HG03432 (cell line): ENCODE data around the gene VSTM1.
"Not testable (repeated sequence)": the region's sequence is repeated elsewhere in the genome, so short reads cannot be mapped to it uniquely, and the experiment has no call there.

Experiments
- ATAC-seq: cut with Tn5 transposase; IDR thresholded peaks from one replicate; pipeline ENCODE4 v1.9.1; 2021; ENCODE audit warnings: mild to moderate bottlenecking, moderate library complexity; ENCODE audit not compliant: unreplicated experiment

Gene VSTM1

GRCh38 chr19:54074851-54075250, 11.2 kb upstream of the VSTM1 start:
- ATAC-seq: no peak

GRCh38 chr19:54073829-54074228, 10.1 kb upstream of the VSTM1 start:
- no peak for ATAC-seq

DNA sequence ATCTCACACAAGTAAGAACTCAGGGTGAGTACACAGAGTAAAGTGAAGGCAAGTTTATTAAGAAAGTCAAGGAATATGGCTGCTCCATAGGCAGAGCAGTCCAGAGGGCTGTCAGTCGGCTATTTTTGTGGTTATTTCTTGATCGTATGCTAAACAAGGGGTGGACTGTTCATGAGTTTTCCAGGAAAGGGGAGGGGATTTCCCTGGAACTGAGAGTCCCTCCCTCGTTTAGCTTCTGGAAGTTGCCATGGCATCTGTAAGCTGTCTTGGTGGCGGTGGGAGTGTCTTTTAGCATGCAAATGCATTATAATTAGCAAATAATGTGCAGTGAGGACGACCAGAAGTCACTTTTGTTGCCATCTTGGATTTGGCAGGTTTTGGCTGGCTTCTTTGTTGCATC, 5.8 kb upstream of the VSTM1 start:
- ATAC-seq: no peak

GRCh38 chr19:54062643-54063042, 1.1 kb downstream of the VSTM1 start:
- no peak for ATAC-seq

DNA sequence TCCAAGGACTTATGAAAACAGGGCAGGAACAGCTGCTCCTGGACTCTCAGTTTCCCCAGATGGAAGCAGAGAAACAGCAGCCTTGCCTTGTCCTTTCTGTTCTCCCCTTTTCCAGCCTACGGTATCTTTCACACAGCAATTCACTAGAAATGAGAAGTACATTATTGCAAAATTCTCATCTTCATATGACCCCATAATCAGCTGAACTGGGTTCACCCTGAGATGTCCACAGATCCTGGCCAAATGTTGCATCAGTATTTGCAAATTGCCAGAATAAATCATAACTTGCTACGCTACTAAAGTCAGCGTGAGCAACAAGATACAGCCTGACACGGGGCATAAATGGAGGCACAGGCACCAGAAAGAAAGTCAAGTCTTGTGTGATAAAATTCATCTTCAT, 16.1 kb downstream of the VSTM1 start:
- ATAC-seq: no peak

GRCh38 chr19:54045771-54046170, 17.9 kb downstream of the VSTM1 start:
- ATAC-seq: no peak

- no peak for ATAC-seq
Observed at GRCh38 chr19:54042989-54043388, 20.7 kb downstream of the VSTM1 start.

GRCh38 chr19:54041969-54042606, 21.6 kb downstream of the VSTM1 start:
- no peak for ATAC-seq

- ATAC-seq: no peak
Observed at GRCh38 chr19:54040003-54040402, 23.7 kb downstream of the VSTM1 start.

GRCh38 chr19:54036542-54036941, 27.2 kb downstream of the VSTM1 start:
- ATAC-seq: not testable (repeated sequence)

GRCh38 chr19:54035215-54036178, 28.2 kb downstream of the VSTM1 start:
- ATAC-seq: no peak

DNA sequence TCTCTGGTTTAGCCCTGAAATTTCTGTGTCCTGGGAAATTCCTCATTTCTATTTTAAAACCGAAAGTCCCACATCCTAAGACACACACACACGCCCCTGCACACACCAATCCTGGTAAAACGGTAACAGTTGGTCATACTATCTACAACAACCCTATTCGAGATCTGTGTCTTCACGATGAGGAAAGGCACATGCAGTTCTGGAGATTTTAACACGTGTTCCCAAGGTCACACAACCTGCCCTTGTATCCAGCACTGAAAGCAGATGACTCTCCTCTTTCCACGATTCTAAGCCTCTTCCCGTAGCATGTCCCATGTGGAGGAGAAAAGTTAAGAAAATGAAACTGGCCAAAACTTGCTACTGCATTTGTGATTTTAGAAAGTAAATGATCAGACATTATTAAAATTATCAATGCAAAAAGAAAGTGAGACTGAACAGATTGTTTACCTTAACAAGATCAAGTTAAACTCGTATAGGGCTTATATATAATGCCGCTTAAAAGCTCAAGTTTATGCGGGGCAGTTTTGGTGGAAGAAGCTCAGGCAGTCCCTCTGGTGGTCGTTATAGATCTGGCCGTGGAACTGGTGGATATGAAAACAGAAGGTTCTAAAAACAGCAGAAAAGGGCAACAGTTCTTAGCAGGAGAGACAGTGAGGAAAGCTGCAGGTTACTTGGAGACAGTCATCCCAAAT, 32.7 kb downstream of the VSTM1 start:
- no peak for ATAC-seq

DNA sequence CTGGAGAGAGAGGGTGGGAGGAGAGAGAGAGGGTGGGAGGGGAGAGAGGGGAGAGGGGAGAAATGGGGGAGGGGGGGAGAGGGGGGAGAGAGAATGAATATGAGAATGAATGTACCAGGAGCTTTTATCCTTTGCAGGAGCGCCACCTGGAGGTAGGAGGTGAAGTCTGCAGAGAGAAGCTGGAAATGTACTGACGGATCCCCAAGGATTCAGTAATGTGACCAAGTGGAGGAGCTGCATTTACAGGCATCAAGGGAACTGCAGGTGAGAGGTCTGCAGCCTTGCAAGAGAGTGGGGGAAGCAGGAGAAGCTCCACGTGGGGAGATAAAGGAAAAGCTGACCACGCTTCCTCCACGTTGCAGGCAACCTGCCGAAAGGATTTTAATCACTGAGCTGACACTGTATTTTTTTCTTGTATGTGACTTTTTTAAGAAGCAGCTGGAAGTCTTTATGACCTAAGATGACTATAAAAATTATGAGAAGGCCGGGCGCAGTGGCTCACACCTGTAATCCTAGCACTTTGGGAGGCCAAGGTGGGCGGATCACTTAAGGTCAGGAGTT, 33.7 kb downstream of the VSTM1 start:
- no peak for ATAC-seq

DNA sequence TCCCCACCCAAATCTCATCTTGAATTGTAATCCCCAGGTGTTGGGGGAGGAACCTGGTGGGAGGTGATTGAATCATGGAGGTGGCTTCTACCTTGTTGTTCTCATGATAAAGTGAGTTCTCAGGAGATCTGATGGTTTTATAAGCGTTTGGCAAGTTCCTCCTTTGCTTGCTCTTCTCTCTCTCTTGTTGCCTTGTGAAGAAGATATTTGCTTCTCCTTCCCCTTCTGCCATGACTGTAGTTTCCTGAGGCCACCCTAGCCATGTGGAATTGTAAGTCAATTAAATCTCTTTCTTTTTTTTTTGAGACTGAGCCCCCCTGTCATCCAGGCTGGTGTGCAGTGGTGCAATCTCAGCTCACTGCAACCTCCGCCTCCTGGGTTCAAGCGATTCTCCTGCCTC, 34.4 kb downstream of the VSTM1 start:
- ATAC-seq: no peak

GRCh38 chr19:54026656-54027055, 37.0 kb downstream of the VSTM1 start:
- no peak for ATAC-seq

DNA sequence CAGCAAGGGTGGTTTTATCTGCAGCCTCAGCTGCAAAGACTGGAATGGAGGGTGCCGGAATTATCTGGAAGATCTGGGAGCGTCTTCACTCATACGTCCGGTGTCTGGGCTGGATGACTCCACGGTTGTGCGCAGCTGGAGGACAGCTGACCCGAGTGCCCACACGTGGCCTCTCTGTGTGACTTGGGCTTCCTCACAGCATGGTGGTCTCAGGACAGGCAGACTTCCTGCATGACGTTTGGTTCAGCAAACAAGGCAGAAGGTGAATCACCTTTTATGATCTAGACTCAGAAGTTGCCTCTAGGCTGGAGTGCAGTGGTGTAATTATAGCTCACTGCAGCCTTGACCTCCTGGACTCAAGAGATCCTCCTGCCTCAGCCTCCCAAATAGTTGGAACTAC, 39.0 kb downstream of the VSTM1 start:
- no peak for ATAC-seq

GRCh38 chr19:54023191-54023590, 40.5 kb downstream of the VSTM1 start:
- ATAC-seq: no peak

DNA sequence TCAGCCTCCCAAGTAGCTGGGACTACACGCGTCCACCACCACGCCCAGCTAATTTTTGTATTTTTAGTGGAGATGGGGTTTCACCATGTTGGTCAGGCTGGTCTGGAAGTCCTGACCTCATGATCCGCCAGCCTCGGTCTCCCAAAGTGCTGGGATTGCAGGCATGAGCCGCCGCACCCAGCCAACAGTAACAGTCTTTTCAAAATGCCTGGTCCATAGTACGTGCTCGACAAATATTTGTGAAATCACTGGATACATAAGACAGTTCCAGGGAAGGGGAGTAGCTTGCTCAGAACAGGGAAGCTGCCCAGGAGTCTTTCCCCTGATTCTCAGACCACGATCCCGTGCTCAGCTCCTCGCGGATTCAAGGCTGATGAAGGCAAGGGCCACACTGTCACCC, 41.8 kb downstream of the VSTM1 start:
- ATAC-seq: no peak

- no peak for ATAC-seq
Observed at GRCh38 chr19:54021363-54021762, 42.3 kb downstream of the VSTM1 start.

DNA sequence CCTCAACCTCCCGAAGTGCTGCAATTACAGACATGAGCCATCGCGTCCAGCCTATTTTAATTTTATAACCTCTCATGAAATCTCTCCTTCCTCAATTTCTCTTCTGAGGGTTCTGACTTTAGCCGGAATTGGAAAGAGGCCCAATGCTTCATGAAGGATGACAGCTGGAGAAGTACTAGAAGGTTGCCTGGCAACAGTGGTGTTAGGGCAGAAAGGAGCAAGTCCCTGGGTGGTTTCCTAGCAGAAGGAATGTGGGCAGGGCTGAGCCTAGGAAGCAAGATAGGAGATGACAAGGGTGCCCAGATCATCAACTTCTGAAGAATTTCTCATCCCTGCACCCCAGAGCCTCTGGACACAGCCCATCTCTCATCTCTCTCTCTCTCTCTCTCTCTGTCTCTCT, 46.4 kb downstream of the VSTM1 start:
- no peak for ATAC-seq

DNA sequence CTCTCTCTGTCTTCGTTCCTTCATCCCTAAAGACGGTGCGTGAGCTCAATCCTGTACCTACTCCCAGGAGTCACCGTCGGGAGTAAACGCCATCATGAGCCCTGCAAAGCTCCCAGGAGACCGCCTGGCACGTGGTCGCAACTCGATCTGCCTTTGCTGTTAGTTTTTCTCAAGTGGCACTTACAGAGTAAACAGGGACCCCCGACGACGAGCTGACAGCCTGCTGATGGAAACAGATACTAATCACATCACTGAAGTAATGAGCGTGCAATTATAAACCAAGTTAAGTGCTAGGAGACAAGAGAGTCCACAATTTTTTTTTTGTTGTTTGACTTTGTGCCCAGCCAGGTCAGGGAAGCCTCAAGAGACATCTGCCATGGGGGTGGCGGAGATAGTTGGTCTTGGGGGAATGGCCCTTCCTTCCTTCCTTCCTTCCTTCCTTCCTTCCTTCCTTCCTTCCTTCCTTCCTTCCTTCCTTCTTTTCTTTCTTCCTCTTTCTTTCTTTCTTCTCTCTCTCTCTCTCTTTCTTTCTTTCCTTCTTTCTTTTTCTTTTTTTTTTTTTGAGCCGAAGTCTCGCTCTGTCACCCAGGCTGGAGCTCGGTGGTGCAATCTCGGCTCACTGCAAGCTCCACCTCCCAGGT, 48.7 kb downstream of the VSTM1 start:
- no peak for ATAC-seq
